HG02571 (cell line): ENCODE data around the gene FSHB.
"Not testable (repeated sequence)": the region's sequence is repeated elsewhere in the genome, so short reads cannot be mapped to it uniquely, and the experiment has no call there.

ENCODE experiments used
- ATAC-seq: cut with Tn5 transposase; IDR thresholded peaks from one replicate; pipeline ENCODE4 v1.9.1; 2021; ENCODE audit warnings: mild to moderate bottlenecking, moderate library complexity; ENCODE audit not compliant: unreplicated experiment

FSHB gene

GRCh38 chr11:30230714-30231113, at the start of gene FSHB:
FSHB (plus strand) TSS chr11:30231014; CDS start chr11:30231903, 889 bp downstream.
- no peak for ATAC-seq

- no peak for ATAC-seq
These were observed 44.1 kb upstream of the FSHB start for GRCh38 chr11:30186748-30187147.

GRCh38 chr11:30192620-30193019, 38.2 kb upstream of the FSHB start:
- no peak for ATAC-seq

GRCh38 chr11:30196400-30197206, 34.2 kb upstream of the FSHB start:
- ATAC-seq: peak; percentile 85

GRCh38 chr11:30197869-30198268, 32.9 kb upstream of the FSHB start:
- no peak for ATAC-seq

- not testable (repeated sequence) for ATAC-seq
These were observed 27.8 kb upstream of the FSHB start for GRCh38 chr11:30202989-30203388.

- no peak for ATAC-seq
These were observed 27.0 kb upstream of the FSHB start for GRCh38 chr11:30203850-30204249.

GRCh38 chr11:30206249-30206996, 24.4 kb upstream of the FSHB start:
- ATAC-seq: peak; percentile 82

GRCh38 chr11:30210357-30210756, 20.5 kb upstream of the FSHB start:
- ATAC-seq: no peak

GRCh38 chr11:30216534-30216933, 14.3 kb upstream of the FSHB start:
- ATAC-seq: no peak

GRCh38 chr11:30218278-30218677, 12.5 kb upstream of the FSHB start:
- no peak for ATAC-seq

GRCh38 chr11:30225642-30226041, 5.2 kb upstream of the FSHB start:
- no peak for ATAC-seq

GRCh38 chr11:30228323-30228884, 2.4 kb upstream of the FSHB start:
- no peak for ATAC-seq

GRCh38 chr11:30239025-30239424, 8.2 kb downstream of the FSHB start:
- no peak for ATAC-seq

- ATAC-seq: no peak
These were observed 13.5 kb downstream of the FSHB start for GRCh38 chr11:30244265-30244664.

- ATAC-seq: no peak
These were observed 14.8 kb downstream of the FSHB start for GRCh38 chr11:30245621-30246020.

GRCh38 chr11:30254307-30255298, 23.8 kb downstream of the FSHB start:
- no peak for ATAC-seq

- no peak for ATAC-seq
These were observed 24.8 kb downstream of the FSHB start for GRCh38 chr11:30255637-30256036.

- ATAC-seq: no peak
These were observed 26.2 kb downstream of the FSHB start for GRCh38 chr11:30257058-30257457.

GRCh38 chr11:30258679-30259078, 27.9 kb downstream of the FSHB start:
- ATAC-seq: no peak

- no peak for ATAC-seq
These were observed 30.0 kb downstream of the FSHB start for GRCh38 chr11:30260813-30261212.
